ENCODE data around the gene PPP1R2. TPM values are rescaled to one million over a fixed set of nuclear protein-coding genes. Genes with fewer than 3 reads are reported as not detected.

Gene PPP1R2
- total and polyA plus RNA-seq, 2 of the 13 experiments (the other 11 are each of a cell fraction or from before 2014, with no cell fraction given): 36.5 to 86.5 TPM

GRCh38 chr3:195511136-195511535 lies 32.0 kb downstream of the PPP1R2 start:
- WGBS (ENCODE audit: low lambda C conversion rate): 98% methylated on average over 6 of the region's 6 CpGs
- Histone ChIP-seq H3K4me2 (ENCODE audit: low read depth, low read length) (no peak overlapping the region), H3K9me3 (ENCODE audit: low read length) (no peaks in the 10 kb centered on the region), H3K27me3 (ENCODE audit: control insufficient read depth in 1 of 2, insufficient read depth in 2 of 2, low read length in 2 of 2) (no peaks in the 10 kb centered on the region), H3K79me2 (ENCODE audit: insufficient read depth, low read length) (no peaks in the 10 kb centered on the region), H3K4me1 (ENCODE audit: insufficient read depth, low read length) (no peaks in the 10 kb centered on the region), H3K36me3 (replicated peaks in 1 of 2; ENCODE audit: control insufficient read depth in 1 of 2, insufficient read depth in 2 of 2, low read length in 2 of 2) (peaks cover 3 to 9% of the 10 kb centered on the region in 2 experiments; a peak in 3 of 5 replicates), H4K20me1 (ENCODE audit: insufficient read depth, low read length) (no peaks in the 10 kb centered on the region), H3K9ac (ENCODE audit: insufficient read depth, low read depth, low read length) (no peak overlapping the region), H2AFZ (ENCODE audit: low read length) (no peak overlapping the region), H3K4me3 (replicated peaks in 1 of 3; ENCODE audit: insufficient read depth in 1 of 3, low read depth in 2 of 3, low read length in 3 of 3) (no peak overlapping the region), H3K27ac (ENCODE audit: extremely low read length, insufficient read depth, low read length) (no peak overlapping the region)
- TF ChIP-seq ZNF17 (CRISPR knock-in tag; IDR thresholded peaks at IDR 0.05) (no peak), ZNF839 (CRISPR knock-in tag; IDR thresholded peaks at IDR 0.05; ENCODE audit: borderline replicate concordance) (no peak), ZHX1 (CRISPR knock-in tag; IDR thresholded peaks at IDR 0.05; ENCODE audit: low read depth) (no peak), CHD2 (IDR thresholded peaks at IDR 0.05; ENCODE audit: low read depth, low read length) (no peak), ZNF260 (CRISPR knock-in tag; IDR thresholded peaks at IDR 0.05; ENCODE audit: borderline replicate concordance, low read depth) (no peak), ZSCAN22 (CRISPR knock-in tag; IDR thresholded peaks at IDR 0.05) (no peak), KMT2B (CRISPR knock-in tag; IDR thresholded peaks at IDR 0.05) (no peak), ZBTB1 (CRISPR knock-in tag; IDR thresholded peaks at IDR 0.05; ENCODE audit: borderline replicate concordance) (no peak), ZNF121 (CRISPR knock-in tag; IDR thresholded peaks at IDR 0.05) (no peak), SP5 (CRISPR knock-in tag; IDR thresholded peaks at IDR 0.05; ENCODE audit: borderline replicate concordance, low read depth) (no peak), NONO (IDR thresholded peaks at IDR 0.05) (no peak), NONO (CRISPR knock-in tag; conservative IDR thresholded peaks at IDR 0.05) (no peak), HNRNPL (IDR thresholded peaks at IDR 0.05; ENCODE audit: low read depth, low read length) (no peak), TBX3 (IDR thresholded peaks at IDR 0.05; ENCODE audit: borderline replicate concordance) (no peak), ZNF773 (CRISPR knock-in tag; IDR thresholded peaks at IDR 0.05; ENCODE audit: borderline replicate concordance) (no peak), MAX (IDR thresholded peaks at IDR 0.05) (no peak)
- FAIRE-seq: no peak
- BruUV-seq (replicated peaks): no TSS peak
- in situ Hi-C loops (cut with HindIII; ENCODE audit: extremely low pct_ligation_motif_present, low pct_unique_long_range_greater_than_20kb) (no loop called here), intact Hi-C loops (cut with micrococcal nuclease; ENCODE audit: unreplicated experiment) (no loop called here)
- DNase-seq (ENCODE audit: low spot score): no peak
- ChIA-PET CTCF (ENCODE audit: low intra/inter-chr PET ratio, low total read pairs) (no interaction called here), POLR2A (interaction anchor here (0.6 to 0.7 kb wide), 2 partner anchors 68 to 256 kb away, joined by 3 read pairs; no protein-coding TSS in a partner anchor)
- ATAC-seq: no peak
